Measurements from ENCODE around the gene NAV2.

NAV2 gene

GRCh38 chr11:20084921-20085814, 372.5 kb downstream of the NAV2 start:
- H3K4me3 ChIP-seq (ENCODE audit: low read depth, low read length): no peak overlapping the region
- no peaks in the 10 kb centered on the region for H3K27me3 ChIP-seq (replicated peaks)
- H3K27ac ChIP-seq: no peak overlapping the region
- H3K36me3 ChIP-seq (replicated peaks): peaks cover 22% of the 10 kb centered on the region
- in situ Hi-C loops (cut with HindIII; ENCODE audit: low pct_ligation_motif_present, low sequenced_read_pairs): no loop called here
- no peak for DNase-seq
- peak; percentile 29 for TF ChIP-seq CTCF (IDR thresholded peaks at IDR 0.05; ENCODE audit: low read depth, low read length, missing control alignments)

- peaks cover 20% of the 10 kb centered on the region for H3K36me3 ChIP-seq (replicated peaks)
- in situ Hi-C loops (cut with HindIII; ENCODE audit: low pct_ligation_motif_present, low sequenced_read_pairs): no loop called here
Observed at GRCh38 chr11:20085918-20086317, 373.3 kb downstream of the NAV2 start.

GRCh38 chr11:20087118-20087521, 374.5 kb downstream of the NAV2 start:
- peak; percentile 44 for DNase-seq
- Histone ChIP-seq H3K27me3 (replicated peaks) (no peaks in the 10 kb centered on the region), H3K4me3 (ENCODE audit: low read depth, low read length) (no peak overlapping the region), H3K36me3 (replicated peaks) (peaks cover 28% of the 10 kb centered on the region), H3K27ac (no peak overlapping the region)
- no peak for TF ChIP-seq CTCF (IDR thresholded peaks at IDR 0.05; ENCODE audit: low read depth, low read length, missing control alignments)
- in situ Hi-C loops (cut with HindIII; ENCODE audit: low pct_ligation_motif_present, low sequenced_read_pairs): no loop called here

More at GRCh38 chr11:20085918-20086317, 373.3 kb downstream of the NAV2 start:
- Histone ChIP-seq H3K27ac (no peak overlapping the region), H3K4me3 (ENCODE audit: low read depth, low read length) (no peak overlapping the region), H3K27me3 (replicated peaks) (no peaks in the 10 kb centered on the region)
- no peak for TF ChIP-seq CTCF (IDR thresholded peaks at IDR 0.05; ENCODE audit: low read depth, low read length, missing control alignments)
- no peak for DNase-seq

GRCh38 chr11:20088397-20089225, 376.0 kb downstream of the NAV2 start:
- no peak for DNase-seq
- Histone ChIP-seq H3K36me3 (replicated peaks) (peaks cover 20% of the 10 kb centered on the region), H3K4me3 (ENCODE audit: low read depth, low read length) (no peak overlapping the region), H3K27me3 (replicated peaks) (no peaks in the 10 kb centered on the region), H3K27ac (no peak overlapping the region)
- in situ Hi-C loops (cut with HindIII; ENCODE audit: low pct_ligation_motif_present, low sequenced_read_pairs): no loop called here
- TF ChIP-seq CTCF (IDR thresholded peaks at IDR 0.05; ENCODE audit: low read depth, low read length, missing control alignments): no peak

GRCh38 chr11:20089367-20089766, 376.7 kb downstream of the NAV2 start:
- Histone ChIP-seq H3K4me3 (ENCODE audit: low read depth, low read length) (no peak overlapping the region), H3K27me3 (replicated peaks) (no peaks in the 10 kb centered on the region), H3K36me3 (replicated peaks) (peaks cover 20% of the 10 kb centered on the region), H3K27ac (no peak overlapping the region)
- in situ Hi-C loops (cut with HindIII; ENCODE audit: low pct_ligation_motif_present, low sequenced_read_pairs): no loop called here
- no peak for TF ChIP-seq CTCF (IDR thresholded peaks at IDR 0.05; ENCODE audit: low read depth, low read length, missing control alignments)
- no peak for DNase-seq
